Neural progenitor cell (in vitro differentiated cells): Measurements from ENCODE around the gene ERGIC3. TPM values are rescaled to one million over a fixed set of nuclear protein-coding genes. Genes with fewer than 3 reads are reported as not detected.

Source experiments
- DNase-seq: peaks from one replicate; pipeline ENCODE4 v3.0.0-alpha.2; 2016; ENCODE audit warnings: low spot score
- H2AFZ ChIP-seq: fragments of 200-600 bp; sonication (generic); replicated peaks from 2 replicates; pipeline ENCODE4 v1.6.1; 2016; ENCODE audit warnings: antibody characterized with exemption
- H3F3A ChIP-seq: fragments of 200-600 bp; sonication (generic); 2 replicates; pipeline ENCODE4 v1.6.1; 2016; ENCODE audit warnings: antibody characterized with exemption, low read depth
- H3K27ac ChIP-seq: fragments of 200-600 bp; sonication (generic); 2 replicates; pipeline ENCODE4 v1.5.1; 2016; ENCODE audit warnings: mild to moderate bottlenecking
- H3K27me3 ChIP-seq: fragments of 200-600 bp; sonication (generic); 2 replicates; pipeline ENCODE4 v1.6.1; 2016; ENCODE audit warnings: mild to moderate bottlenecking, moderate library complexity
- H3K36me3 ChIP-seq: fragments of 200-600 bp; sonication (generic); 2 replicates; pipeline ENCODE4 v1.5.1; 2016
- H3K4me1 ChIP-seq: fragments of 200-600 bp; sonication (generic); 2 replicates; pipeline ENCODE4 v1.6.1; 2016; ENCODE audit warnings: mixed run types
- H3K4me2 ChIP-seq: fragments of 200-600 bp; sonication (generic); 2 replicates; pipeline ENCODE4 v1.6.1; 2016
- H3K4me3 ChIP-seq: fragments of 200-600 bp; sonication (generic); 2 replicates; pipeline ENCODE4 v1.5.1; 2016
- H3K79me2 ChIP-seq: fragments of 200-600 bp; sonication (generic); 2 replicates; pipeline ENCODE4 v1.6.1; 2016; ENCODE audit warnings: low read depth
- H3K9ac ChIP-seq: fragments of 200-600 bp; sonication (generic); 2 replicates; pipeline ENCODE4 v1.6.1; 2016
- H3K9me3 ChIP-seq: fragments of 200-600 bp; sonication (generic); 2 replicates; pipeline ENCODE4 v1.5.1; 2016; ENCODE audit warnings: low read depth
- H4K20me1 ChIP-seq: fragments of 200-600 bp; sonication (generic); 2 replicates; pipeline ENCODE4 v1.6.1; 2016; ENCODE audit warnings: low read depth
- H3K27ac Mint-ChIP-seq: 3 replicates; pipeline ENCODE4 v1.8.0; 2021; ENCODE audit warnings: mixed read lengths
- H3K27me3 Mint-ChIP-seq: 2 replicates; pipeline ENCODE4 v1.8.0; 2022; ENCODE audit warnings: low read depth, mild to moderate bottlenecking, inconsistent platforms, moderate library complexity, mixed read lengths; ENCODE audit not compliant: insufficient read depth
- H3K36me3 Mint-ChIP-seq: 3 replicates; pipeline ENCODE4 v1.8.0; 2021; ENCODE audit warnings: mixed read lengths
- H3K4me1 Mint-ChIP-seq: 3 replicates; pipeline ENCODE4 v1.8.0; 2021; ENCODE audit warnings: mixed read lengths
- H3K4me3 Mint-ChIP-seq: 3 replicates; pipeline ENCODE4 v1.8.0; 2021; ENCODE audit warnings: mild to moderate bottlenecking, moderate library complexity, mixed read lengths
- H3K9me3 Mint-ChIP-seq: 3 replicates; pipeline ENCODE4 v1.8.0; 2020; ENCODE audit warnings: mixed read lengths
- CTCF ChIP-seq: fragments of 200-600 bp; sonication (generic); IDR thresholded peaks from 2 replicates; pipeline ENCODE4 v1.5.1; 2017; ENCODE audit warnings: antibody characterized with exemption, mild to moderate bottlenecking
- EZH2 ChIP-seq: fragments of 200-600 bp; sonication (generic); IDR thresholded peaks from 2 replicates; pipeline ENCODE4 v1.6.1; 2017; ENCODE audit warnings: antibody characterized with exemption, mild to moderate bottlenecking, moderate library complexity
- EZH2phosphoT487 ChIP-seq: fragments of 200-600 bp; sonication (generic); IDR thresholded peaks from 2 replicates; pipeline ENCODE4 v1.6.1; 2017; ENCODE audit warnings: antibody characterized with exemption
- total RNA-seq: library from RNA; depleted of rRNA; stranded (reverse); fragments of >200 nt; gene quantifications from 2 replicates; pipeline ENCODE4 v1.2.3, GENCODE V29; 2015; ENCODE audit warnings: low replicate concordance

The ERGIC3 gene
- total RNA-seq, 1 donor from 2014 or later = 271 TPM

- Mint-ChIP-seq H3K4me1 (peaks cover 2% of the 10 kb centered on the region), H3K27ac (no peak overlapping the region), H3K4me3 (peak overlapping the region; percentile 24), H3K27me3 (peaks cover 3% of the 10 kb centered on the region), H3K36me3 (no peaks in the 10 kb centered on the region), H3K9me3 (peaks cover 3% of the 10 kb centered on the region)
- no peaks in the 10 kb centered on the region for H3K79me2 ChIP-seq
- no peaks in the 10 kb centered on the region for H3K9me3 ChIP-seq
- no peak overlapping the region for H3K27ac ChIP-seq
- no peaks in the 10 kb centered on the region for H3K27me3 ChIP-seq
- H3K9ac ChIP-seq = no peak overlapping the region
- no peak overlapping the region for H2AFZ ChIP-seq
- no peaks in the 10 kb centered on the region for H4K20me1 ChIP-seq
- H3K4me2 ChIP-seq = no peak overlapping the region
- no peaks in the 10 kb centered on the region for H3K4me1 ChIP-seq
- no peak for DNase-seq
- H3K36me3 ChIP-seq = no peaks in the 10 kb centered on the region
- H3F3A ChIP-seq = no peaks in the 10 kb centered on the region
- no peak overlapping the region for H3K4me3 ChIP-seq
- TF ChIP-seq EZH2phosphoT487 = no peak
- TF ChIP-seq CTCF = no peak
- TF ChIP-seq EZH2 = no peak
These were observed 29.7 kb downstream of the ERGIC3 start for GRCh38 chr20:35571555-35571954.

GRCh38 chr20:35572838-35573237 is 31.0 kb downstream of the ERGIC3 start:
- no peaks in the 10 kb centered on the region for H3K36me3 Mint-ChIP-seq
- no peaks in the 10 kb centered on the region for H3K27me3 ChIP-seq
- no peak overlapping the region for H3K4me3 Mint-ChIP-seq
- DNase-seq = no peak
- H3K4me2 ChIP-seq = no peak overlapping the region
- H2AFZ ChIP-seq = no peak overlapping the region
- H3K4me3 ChIP-seq = no peak overlapping the region
- H3K4me1 ChIP-seq = no peaks in the 10 kb centered on the region
- no peaks in the 10 kb centered on the region for H3F3A ChIP-seq
- no peaks in the 10 kb centered on the region for H3K36me3 ChIP-seq
- H3K9me3 ChIP-seq = no peaks in the 10 kb centered on the region
- H4K20me1 ChIP-seq = no peaks in the 10 kb centered on the region
- no peak overlapping the region for H3K27ac Mint-ChIP-seq
- peaks cover 2% of the 10 kb centered on the region for H3K4me1 Mint-ChIP-seq
- H3K27me3 Mint-ChIP-seq = peaks cover 3% of the 10 kb centered on the region
- no peak overlapping the region for H3K9ac ChIP-seq
- peaks cover 3% of the 10 kb centered on the region for H3K9me3 Mint-ChIP-seq
- no peak overlapping the region for H3K27ac ChIP-seq
- H3K79me2 ChIP-seq = no peaks in the 10 kb centered on the region
- TF ChIP-seq CTCF (no peak), EZH2phosphoT487 (no peak), EZH2 (no peak)

- H3K27ac ChIP-seq = no peak overlapping the region
- no peaks in the 10 kb centered on the region for H3K79me2 ChIP-seq
- H3K4me2 ChIP-seq = no peak overlapping the region
- H3K36me3 Mint-ChIP-seq = no peaks in the 10 kb centered on the region
- no peaks in the 10 kb centered on the region for H3K27me3 ChIP-seq
- H3K27me3 Mint-ChIP-seq = peaks cover 3% of the 10 kb centered on the region
- H3F3A ChIP-seq = peaks cover 2% of the 10 kb centered on the region
- H3K9me3 ChIP-seq = no peaks in the 10 kb centered on the region
- H3K4me1 ChIP-seq = no peaks in the 10 kb centered on the region
- H3K4me3 ChIP-seq = no peak overlapping the region
- H3K36me3 ChIP-seq = no peaks in the 10 kb centered on the region
- H3K4me3 Mint-ChIP-seq = no peak overlapping the region
- DNase-seq = no peak
- no peaks in the 10 kb centered on the region for H4K20me1 ChIP-seq
- no peak overlapping the region for H2AFZ ChIP-seq
- H3K9me3 Mint-ChIP-seq = peaks cover 3% of the 10 kb centered on the region
- H3K4me1 Mint-ChIP-seq = no peaks in the 10 kb centered on the region
- H3K27ac Mint-ChIP-seq = no peak overlapping the region
- no peak for TF ChIP-seq EZH2phosphoT487
- TF ChIP-seq EZH2 = no peak
- TF ChIP-seq CTCF = no peak
- H3K9ac ChIP-seq = no peak overlapping the region
These were observed 34.1 kb downstream of the ERGIC3 start for GRCh38 chr20:35575958-35576357.

GRCh38 chr20:35576816-35577215 is 34.9 kb downstream of the ERGIC3 start:
- H3K79me2 ChIP-seq = no peaks in the 10 kb centered on the region
- Mint-ChIP-seq H3K36me3 (no peaks in the 10 kb centered on the region), H3K27ac (no peak overlapping the region), H3K4me3 (no peak overlapping the region), H3K4me1 (no peaks in the 10 kb centered on the region), H3K27me3 (no peaks in the 10 kb centered on the region), H3K9me3 (peaks cover 3% of the 10 kb centered on the region)
- no peak overlapping the region for H2AFZ ChIP-seq
- H4K20me1 ChIP-seq = no peaks in the 10 kb centered on the region
- no peaks in the 10 kb centered on the region for H3K9me3 ChIP-seq
- no peaks in the 10 kb centered on the region for H3K27me3 ChIP-seq
- no peak for DNase-seq
- no peak overlapping the region for H3K27ac ChIP-seq
- H3K4me1 ChIP-seq = no peaks in the 10 kb centered on the region
- H3F3A ChIP-seq = peaks cover 2% of the 10 kb centered on the region
- no peak overlapping the region for H3K4me3 ChIP-seq
- no peak overlapping the region for H3K4me2 ChIP-seq
- no peak overlapping the region for H3K9ac ChIP-seq
- no peaks in the 10 kb centered on the region for H3K36me3 ChIP-seq
- TF ChIP-seq CTCF (no peak), EZH2 (no peak), EZH2phosphoT487 (no peak)
